ENCODE measurements around the gene SESTD1. TPM values are rescaled to one million over a fixed set of nuclear protein-coding genes. Genes with fewer than 3 reads are reported as not detected.

The SESTD1 gene
- total and polyA plus RNA-seq, 2 experiments from 2014 or later, result 12.6 to 21.6 TPM

GRCh38 chr2:179207047-179207446, 57.6 kb downstream of the SESTD1 start:
- H3K27ac ChIP-seq (ENCODE audit: low read depth), result no peak overlapping the region
- H2AFZ ChIP-seq, result no peak overlapping the region
- Mint-ChIP-seq H3K36me3 (ENCODE audit: low read depth) (peaks cover 91% of the 10 kb centered on the region), H3K4me3 (no peak overlapping the region), H3K4me1 (no peaks in the 10 kb centered on the region), H3K27ac (no peak overlapping the region), H3K27me3 (ENCODE audit: insufficient read depth, low read depth, poor library complexity) (peaks cover 7% of the 10 kb centered on the region), H3K9me3 (peaks cover 98% of the 10 kb centered on the region)
- no peak for ATAC-seq
- no peaks in the 10 kb centered on the region for H4K20me1 ChIP-seq (replicated peaks; ENCODE audit: insufficient read depth)
- peaks cover 12% of the 10 kb centered on the region; the same call in 1 of the 2 replicates for H3K9me2 ChIP-seq (ENCODE audit: insufficient read depth)
- H3K4me1 ChIP-seq (ENCODE audit: insufficient read depth), result no peaks in the 10 kb centered on the region
- no peaks in the 10 kb centered on the region for H3F3A ChIP-seq (replicated peaks; ENCODE audit: low read depth)
- H3K4me2 ChIP-seq, result no peak overlapping the region
- H3K36me3 ChIP-seq (ENCODE audit: insufficient read depth), result peaks cover 30% of the 10 kb centered on the region
- TF ChIP-seq ZNF331 (CRISPR knock-in tag; IDR thresholded peaks at IDR 0.05; ENCODE audit: low read depth), result no peak
- no peak for TF ChIP-seq EZH2phosphoT487 (IDR thresholded peaks at IDR 0.05; ENCODE audit: unreplicated experiment)
- TF ChIP-seq NANOG (IDR thresholded peaks at IDR 0.05; ENCODE audit: borderline replicate concordance), result no peak
- TF ChIP-seq EZH2 (IDR thresholded peaks at IDR 0.05; ENCODE audit: low read depth, unreplicated experiment), result no peak
- TF ChIP-seq ETS1 (IDR thresholded peaks at IDR 0.05), result no peak
- no peak for TF ChIP-seq CTCF (conservative IDR thresholded peaks at IDR 0.05; ENCODE audit: low read depth in 2 of 2)
- TF ChIP-seq REST (IDR thresholded peaks at IDR 0.05; ENCODE audit: unreplicated experiment), result no peak
- TF ChIP-seq ZNF462 (CRISPR knock-in tag; IDR thresholded peaks at IDR 0.05), result no peak
- no peak for TF ChIP-seq ZNF114 (CRISPR knock-in tag; IDR thresholded peaks at IDR 0.05)
- TF ChIP-seq STAT1 (IDR thresholded peaks at IDR 0.05; ENCODE audit: unreplicated experiment), result no peak
- TF ChIP-seq JUNB (IDR thresholded peaks at IDR 0.05; ENCODE audit: unreplicated experiment), result no peak
- no peak for TF ChIP-seq POLR2AphosphoS5 (IDR thresholded peaks at IDR 0.05; ENCODE audit: low read depth)
- TF ChIP-seq CREB1 (CRISPR knock-in tag; IDR thresholded peaks at IDR 0.05; ENCODE audit: low read depth), result no peak
- DNase-seq (ENCODE audit: low spot score), result no peak
- H3K4me3 ChIP-seq, result no peak overlapping the region
- H3K27me3 ChIP-seq (ENCODE audit: insufficient read depth), result no peaks in the 10 kb centered on the region
- peaks cover 91% of the 10 kb centered on the region for H3K79me2 ChIP-seq (replicated peaks; ENCODE audit: insufficient read depth)
